ENCODE measurements around the gene HEATR3. TPM values are rescaled to one million over a fixed set of nuclear protein-coding genes. Genes with fewer than 3 reads are reported as not detected.

The HEATR3 gene
- total and polyA plus RNA-seq, 4 donors = 21.8 to 25.9 (median 24.4) TPM

DNA sequence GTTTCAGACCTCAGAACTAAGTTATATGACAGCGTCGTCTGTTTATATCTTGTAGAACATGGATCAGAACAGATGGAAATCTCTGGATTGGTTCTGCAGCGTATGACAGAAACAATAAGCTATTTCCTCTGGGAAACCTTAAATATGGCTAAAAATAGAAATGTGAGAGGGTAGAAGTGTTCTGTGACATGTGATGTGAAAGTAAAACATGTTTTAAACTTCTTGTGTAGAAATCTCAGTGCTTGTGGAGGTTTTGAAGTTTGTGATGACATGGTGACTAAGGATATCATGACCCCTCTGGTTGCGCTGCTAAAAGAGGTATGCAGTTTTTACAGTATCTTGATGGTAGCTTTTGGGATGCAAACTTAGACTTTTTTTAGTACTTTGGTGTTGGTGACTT is 2.8 kb downstream of the HEATR3 start:
- no peak overlapping the region for H3K4me3 ChIP-seq (ENCODE audit: low read depth, low read length)
- no peaks in the 10 kb centered on the region for H3K27me3 ChIP-seq (ENCODE audit: control insufficient read depth, insufficient read depth, low read length)
- 80% methylated on average over 1 of the region's 4 CpGs for WGBS (ENCODE audit: insufficient coverage)
- peaks cover 17% of the 10 kb centered on the region for H3K4me1 ChIP-seq (ENCODE audit: control insufficient read depth, insufficient read depth, low read length)
- no peak overlapping the region for H3K27ac ChIP-seq (ENCODE audit: low read depth, low read length)
- H3K36me3 ChIP-seq (ENCODE audit: control insufficient read depth, insufficient read depth, low read length) = peaks cover 8% of the 10 kb centered on the region
- H3K9me3 ChIP-seq (ENCODE audit: control insufficient read depth, insufficient read depth, low read length) = no peaks in the 10 kb centered on the region
- DNase-seq (ENCODE audit: low read depth in 4 of 6, low spot score in 6 of 6) = no peak

DNA sequence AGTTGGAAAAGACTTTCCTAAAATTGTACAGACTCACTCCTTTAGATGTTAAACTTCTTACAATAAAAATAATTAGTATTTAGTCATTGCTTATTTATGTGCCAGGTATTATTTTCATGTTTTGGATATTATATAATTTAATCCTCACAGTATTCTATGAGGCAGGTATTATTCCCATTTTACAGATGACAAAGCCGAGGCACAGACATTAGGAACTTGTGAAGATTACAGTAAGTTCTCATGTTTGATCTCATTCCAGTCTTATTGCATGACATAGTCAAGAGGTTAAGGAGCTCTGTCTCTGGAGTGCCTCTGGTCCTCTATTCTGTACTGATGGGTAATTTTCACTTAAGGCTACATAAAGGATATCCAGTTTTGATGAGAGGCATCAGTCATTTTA is 3.3 kb downstream of the HEATR3 start:
- Histone ChIP-seq H3K9me3 (ENCODE audit: control insufficient read depth, insufficient read depth, low read length) (no peaks in the 10 kb centered on the region), H3K4me3 (ENCODE audit: low read depth, low read length) (no peak overlapping the region), H3K4me1 (ENCODE audit: control insufficient read depth, insufficient read depth, low read length) (peaks cover 17% of the 10 kb centered on the region), H3K27ac (ENCODE audit: low read depth, low read length) (no peak overlapping the region), H3K36me3 (ENCODE audit: control insufficient read depth, insufficient read depth, low read length) (peaks cover 8% of the 10 kb centered on the region), H3K27me3 (ENCODE audit: control insufficient read depth, insufficient read depth, low read length) (no peaks in the 10 kb centered on the region)
- DNase-seq (ENCODE audit: low read depth in 4 of 6, low spot score in 6 of 6) = no peak
- no CpG with 5 or more reads among the region's 1 CpG for WGBS (ENCODE audit: insufficient coverage)

DNA sequence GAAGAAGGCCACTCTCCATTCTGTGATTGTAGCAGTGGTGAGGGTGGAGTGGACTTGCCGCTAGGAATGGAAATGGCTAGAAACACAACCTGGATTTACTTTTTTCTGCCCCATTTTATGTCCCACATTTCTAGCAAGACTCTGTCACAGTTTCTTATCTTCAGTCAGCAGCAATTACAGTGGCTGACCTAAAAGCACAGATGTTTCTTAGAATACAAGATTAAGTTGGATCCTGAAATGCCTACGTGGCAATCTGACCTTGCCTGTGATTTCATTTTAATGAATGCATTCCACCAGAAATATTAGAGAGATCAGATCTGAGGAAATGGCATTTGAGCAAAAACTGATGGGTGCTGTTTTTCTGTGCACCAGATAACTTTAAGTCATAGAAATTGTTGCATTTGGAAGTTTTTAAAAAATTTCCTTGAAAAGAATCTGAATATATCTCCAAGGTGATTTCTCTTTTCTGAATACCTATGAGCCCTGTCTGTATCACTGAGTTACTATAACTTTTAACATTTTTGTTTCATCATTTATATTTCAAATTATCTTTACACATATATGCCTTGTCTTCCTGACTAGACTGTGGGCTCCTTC is 5.4 kb downstream of the HEATR3 start:
- DNase-seq (ENCODE audit: low read depth in 4 of 6, low spot score in 6 of 6) = no peak

DNA sequence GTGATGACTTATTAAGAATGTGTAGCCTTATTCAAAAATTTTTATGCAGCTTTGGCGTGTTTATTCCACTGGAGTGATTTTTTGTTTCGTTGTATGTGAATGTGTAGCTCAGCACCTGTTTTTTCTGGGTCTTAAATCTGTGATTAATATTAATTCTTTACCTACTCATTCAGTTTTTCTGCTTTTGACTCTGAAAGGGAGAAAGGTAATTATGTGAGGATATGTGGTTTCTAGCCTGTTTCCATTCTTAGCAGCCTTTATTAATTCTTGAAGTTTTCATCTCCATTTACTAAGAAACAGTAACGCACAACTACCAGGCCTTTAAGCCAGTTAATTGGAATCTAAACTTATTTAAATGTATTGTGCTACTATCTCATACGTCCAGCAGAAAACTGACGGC is 7.0 kb downstream of the HEATR3 start:
- H3K4me1 ChIP-seq (ENCODE audit: control insufficient read depth, insufficient read depth, low read length) = peaks cover 3% of the 10 kb centered on the region
- peaks cover 27% of the 10 kb centered on the region for H3K36me3 ChIP-seq (ENCODE audit: control insufficient read depth, insufficient read depth, low read length)
- no peaks in the 10 kb centered on the region for H3K9me3 ChIP-seq (ENCODE audit: control insufficient read depth, insufficient read depth, low read length)
- no peak overlapping the region for H3K4me3 ChIP-seq (ENCODE audit: low read depth, low read length)
- 100% methylated on average over 1 of the region's 5 CpGs for WGBS (ENCODE audit: insufficient coverage)
- H3K27ac ChIP-seq (ENCODE audit: low read depth, low read length) = no peak overlapping the region
- no peak for DNase-seq (ENCODE audit: low read depth in 4 of 6, low spot score in 6 of 6)
- no peaks in the 10 kb centered on the region for H3K27me3 ChIP-seq (ENCODE audit: control insufficient read depth, insufficient read depth, low read length)

More for the DNA sequence above, 5.4 kb downstream of the HEATR3 start:
- no peaks in the 10 kb centered on the region for H3K27me3 ChIP-seq (ENCODE audit: control insufficient read depth, insufficient read depth, low read length)
- H3K4me1 ChIP-seq (ENCODE audit: control insufficient read depth, insufficient read depth, low read length) = peaks cover 14% of the 10 kb centered on the region
- no CpG with 5 or more reads among the region's 2 CpGs for WGBS (ENCODE audit: insufficient coverage)
- no peak overlapping the region for H3K27ac ChIP-seq (ENCODE audit: low read depth, low read length)
- no peak overlapping the region for H3K4me3 ChIP-seq (ENCODE audit: low read depth, low read length)
- peaks cover 12% of the 10 kb centered on the region for H3K36me3 ChIP-seq (ENCODE audit: control insufficient read depth, insufficient read depth, low read length)
- no peaks in the 10 kb centered on the region for H3K9me3 ChIP-seq (ENCODE audit: control insufficient read depth, insufficient read depth, low read length)

DNA sequence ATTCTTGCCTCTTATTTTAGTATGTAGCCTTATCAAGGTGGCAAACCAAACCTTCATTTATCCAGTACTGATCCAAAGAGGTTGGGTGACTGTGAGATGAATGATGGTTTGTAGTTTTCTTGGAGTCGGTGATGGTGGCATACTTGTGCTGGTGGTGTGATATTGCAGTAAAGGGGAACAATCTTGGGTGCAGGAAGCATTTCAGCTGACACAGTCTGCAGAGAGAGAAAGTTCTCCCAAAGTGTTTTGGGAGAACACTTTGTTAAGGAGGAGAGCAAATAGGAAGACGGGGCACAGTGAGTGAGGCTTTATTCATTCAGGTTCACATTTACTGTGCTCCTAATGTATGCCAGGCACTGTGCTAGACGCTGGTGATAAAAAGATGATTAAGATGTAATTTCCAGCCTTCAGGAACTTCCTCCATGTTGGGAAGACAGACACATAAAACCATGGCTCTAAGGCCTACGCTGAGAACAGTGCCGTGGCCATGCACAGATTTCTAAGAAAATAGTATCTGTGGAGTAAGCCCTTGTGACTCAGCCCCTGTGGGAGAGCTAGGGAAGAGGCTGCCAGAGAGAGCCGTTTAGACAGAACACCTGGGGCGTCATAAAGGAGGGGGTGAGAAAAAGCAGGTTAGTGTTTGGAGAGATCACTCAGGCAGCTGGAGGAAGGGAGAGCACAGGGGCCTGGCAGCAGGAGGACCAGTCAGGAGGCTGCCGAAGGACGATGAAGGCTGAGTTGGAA is 13.8 kb downstream of the HEATR3 start:
- 84% methylated on average over 9 of the region's 9 CpGs for WGBS (ENCODE audit: insufficient coverage)
- Histone ChIP-seq H3K27ac (ENCODE audit: low read depth, low read length) (no peak overlapping the region), H3K27me3 (ENCODE audit: control insufficient read depth, insufficient read depth, low read length) (no peaks in the 10 kb centered on the region), H3K9me3 (ENCODE audit: control insufficient read depth, insufficient read depth, low read length) (no peaks in the 10 kb centered on the region), H3K36me3 (ENCODE audit: control insufficient read depth, insufficient read depth, low read length) (peaks cover 39% of the 10 kb centered on the region), H3K4me3 (ENCODE audit: low read depth, low read length) (no peak overlapping the region), H3K4me1 (ENCODE audit: control insufficient read depth, insufficient read depth, low read length) (no peaks in the 10 kb centered on the region)
- no peak for DNase-seq (ENCODE audit: low read depth in 4 of 6, low spot score in 6 of 6)

DNA sequence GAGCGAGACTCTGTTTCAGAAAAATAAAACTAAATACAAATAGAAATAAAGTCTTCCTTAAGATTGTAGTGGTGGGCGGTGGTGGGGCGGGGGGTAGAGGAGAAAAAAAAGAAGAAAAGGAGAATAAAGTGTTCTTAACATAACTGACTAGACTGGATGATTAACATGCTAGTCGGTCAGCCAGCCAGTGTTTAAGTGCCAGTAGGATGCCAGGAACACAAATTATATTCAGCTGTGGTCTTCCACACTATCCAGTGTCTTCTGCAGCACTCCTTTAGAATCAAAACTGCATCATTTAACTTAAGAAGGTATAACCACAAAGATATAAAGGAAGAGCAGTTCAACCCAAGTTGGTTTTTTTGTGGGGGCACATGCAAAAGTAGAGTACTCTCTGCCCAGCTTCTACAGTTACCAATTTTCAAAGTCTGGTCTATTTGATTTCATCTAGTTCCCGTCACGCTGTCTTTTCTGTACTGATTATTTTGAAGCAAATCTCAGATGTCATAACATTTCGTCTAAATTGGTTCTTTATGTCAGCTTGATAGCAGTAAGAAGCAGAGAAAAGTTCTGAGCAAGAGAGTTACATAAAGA is 15.8 kb downstream of the HEATR3 start:
- Histone ChIP-seq H3K9me3 (ENCODE audit: control insufficient read depth, insufficient read depth, low read length) (no peaks in the 10 kb centered on the region), H3K4me3 (ENCODE audit: low read depth, low read length) (no peak overlapping the region), H3K27me3 (ENCODE audit: control insufficient read depth, insufficient read depth, low read length) (no peaks in the 10 kb centered on the region), H3K36me3 (ENCODE audit: control insufficient read depth, insufficient read depth, low read length) (peaks cover 49% of the 10 kb centered on the region), H3K27ac (ENCODE audit: low read depth, low read length) (no peak overlapping the region), H3K4me1 (ENCODE audit: control insufficient read depth, insufficient read depth, low read length) (no peaks in the 10 kb centered on the region)
- no peak for DNase-seq (ENCODE audit: low read depth in 4 of 6, low spot score in 6 of 6)
- WGBS (ENCODE audit: insufficient coverage) = 69% methylated on average over 4 of the region's 7 CpGs

DNA sequence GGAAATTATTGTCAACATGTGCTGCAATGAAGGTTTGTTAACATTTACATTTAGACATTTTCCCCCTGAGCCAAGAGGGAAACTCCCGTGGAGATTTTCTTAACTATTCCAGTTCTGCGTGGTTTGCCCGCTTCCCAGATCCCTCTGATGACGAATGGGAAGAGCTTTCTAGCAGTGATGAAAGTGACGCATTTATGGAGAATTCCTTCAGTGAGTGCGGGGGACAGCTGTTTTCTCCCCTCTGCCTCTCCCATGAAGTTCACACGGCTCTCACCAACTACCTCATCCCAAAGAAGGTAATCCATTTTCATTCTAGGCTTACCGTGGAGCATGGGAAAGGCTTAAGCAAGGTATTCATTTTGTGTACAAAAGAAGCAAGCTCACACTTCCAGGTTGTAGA is 18.2 kb downstream of the HEATR3 start:
- DNase-seq (ENCODE audit: low read depth in 4 of 6, low spot score in 6 of 6) = no peak

DNA sequence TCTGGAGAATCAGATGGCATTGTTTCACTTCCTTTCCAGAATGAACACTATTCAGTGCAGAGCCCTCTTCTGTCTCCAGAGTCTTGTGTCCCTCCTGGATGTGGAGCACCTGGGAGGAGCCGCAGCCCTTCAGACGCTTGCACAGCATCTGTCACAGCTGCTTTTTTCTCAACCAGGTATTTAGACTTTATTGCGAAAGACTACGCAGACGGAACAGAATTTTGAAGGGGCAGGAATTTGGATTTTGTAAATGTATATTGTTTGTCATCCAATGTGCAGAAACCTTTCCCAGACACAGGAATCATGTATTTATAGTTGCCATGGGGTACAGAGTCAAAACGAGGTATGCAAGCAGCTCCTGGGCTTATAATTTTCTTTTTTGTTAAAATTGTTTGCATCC is 20.4 kb downstream of the HEATR3 start:
- no peaks in the 10 kb centered on the region for H3K4me1 ChIP-seq (ENCODE audit: control insufficient read depth, insufficient read depth, low read length)
- no peaks in the 10 kb centered on the region for H3K27me3 ChIP-seq (ENCODE audit: control insufficient read depth, insufficient read depth, low read length)
- H3K9me3 ChIP-seq (ENCODE audit: control insufficient read depth, insufficient read depth, low read length) = no peaks in the 10 kb centered on the region
- peaks cover 44% of the 10 kb centered on the region for H3K36me3 ChIP-seq (ENCODE audit: control insufficient read depth, insufficient read depth, low read length)
- no peak overlapping the region for H3K27ac ChIP-seq (ENCODE audit: low read depth, low read length)
- WGBS (ENCODE audit: insufficient coverage) = 100% methylated on average over 2 of the region's 6 CpGs
- no peak for DNase-seq (ENCODE audit: low read depth in 4 of 6, low spot score in 6 of 6)
- no peak overlapping the region for H3K4me3 ChIP-seq (ENCODE audit: low read depth, low read length)

More for the DNA sequence above, 18.2 kb downstream of the HEATR3 start:
- Histone ChIP-seq H3K36me3 (ENCODE audit: control insufficient read depth, insufficient read depth, low read length) (peaks cover 49% of the 10 kb centered on the region), H3K27me3 (ENCODE audit: control insufficient read depth, insufficient read depth, low read length) (no peaks in the 10 kb centered on the region), H3K27ac (ENCODE audit: low read depth, low read length) (no peak overlapping the region), H3K9me3 (ENCODE audit: control insufficient read depth, insufficient read depth, low read length) (no peaks in the 10 kb centered on the region), H3K4me1 (ENCODE audit: control insufficient read depth, insufficient read depth, low read length) (no peaks in the 10 kb centered on the region), H3K4me3 (ENCODE audit: low read depth, low read length) (no peak overlapping the region)
- WGBS (ENCODE audit: insufficient coverage) = 97% methylated on average over 5 of the region's 8 CpGs

DNA sequence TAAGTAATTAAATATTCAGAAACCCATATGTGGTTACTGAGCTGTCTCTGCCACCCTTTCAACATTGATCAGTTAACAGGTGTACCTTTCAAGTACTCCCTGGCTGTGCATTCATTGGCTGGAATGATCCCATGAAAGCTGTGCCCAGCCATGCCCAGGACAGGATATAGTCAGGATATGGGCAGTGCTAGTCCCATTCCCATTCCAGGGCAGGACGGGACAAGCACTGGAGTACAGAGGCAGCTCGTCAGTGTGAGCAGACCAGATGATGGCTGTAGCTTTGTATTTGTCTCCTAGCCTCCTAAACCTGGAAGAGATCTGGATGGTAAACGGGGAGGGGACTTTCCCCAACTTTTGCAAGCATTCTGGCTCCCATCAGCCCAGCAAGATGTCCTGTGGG is 22.5 kb downstream of the HEATR3 start:
- peaks cover 51% of the 10 kb centered on the region for H3K36me3 ChIP-seq (ENCODE audit: control insufficient read depth, insufficient read depth, low read length)
- 85% methylated on average over 2 of the region's 3 CpGs for WGBS (ENCODE audit: insufficient coverage)
- H3K27me3 ChIP-seq (ENCODE audit: control insufficient read depth, insufficient read depth, low read length) = no peaks in the 10 kb centered on the region
- no peak overlapping the region for H3K4me3 ChIP-seq (ENCODE audit: low read depth, low read length)
- no peaks in the 10 kb centered on the region for H3K9me3 ChIP-seq (ENCODE audit: control insufficient read depth, insufficient read depth, low read length)
- no peak overlapping the region for H3K27ac ChIP-seq (ENCODE audit: low read depth, low read length)
- no peaks in the 10 kb centered on the region for H3K4me1 ChIP-seq (ENCODE audit: control insufficient read depth, insufficient read depth, low read length)
- no peak for DNase-seq (ENCODE audit: low read depth in 4 of 6, low spot score in 6 of 6)

DNA sequence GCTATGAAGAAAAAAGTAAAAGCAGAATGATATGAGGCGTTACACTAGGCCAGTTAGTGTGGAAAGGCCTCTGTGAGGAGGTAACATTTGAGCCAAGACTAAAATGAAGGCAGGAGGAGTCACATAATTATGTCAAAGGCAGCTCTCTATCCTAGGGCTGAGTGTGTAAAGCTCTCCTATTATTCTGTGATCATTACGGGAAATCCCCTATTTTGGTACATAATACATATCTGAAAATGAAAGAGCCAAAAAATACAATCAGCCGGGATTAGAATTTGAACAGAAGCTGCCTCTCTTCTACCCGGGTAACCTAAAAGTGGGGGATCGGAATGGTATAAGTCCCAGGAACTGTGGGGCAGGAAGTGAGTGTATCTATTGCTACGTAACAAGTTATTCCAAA is 27.1 kb downstream of the HEATR3 start:
- Histone ChIP-seq H3K9me3 (ENCODE audit: control insufficient read depth, insufficient read depth, low read length) (no peaks in the 10 kb centered on the region), H3K36me3 (ENCODE audit: control insufficient read depth, insufficient read depth, low read length) (peaks cover 40% of the 10 kb centered on the region), H3K27ac (ENCODE audit: low read depth, low read length) (no peak overlapping the region), H3K4me1 (ENCODE audit: control insufficient read depth, insufficient read depth, low read length) (no peaks in the 10 kb centered on the region), H3K4me3 (ENCODE audit: low read depth, low read length) (no peak overlapping the region), H3K27me3 (ENCODE audit: control insufficient read depth, insufficient read depth, low read length) (no peaks in the 10 kb centered on the region)
- WGBS (ENCODE audit: insufficient coverage) = 100% methylated on average over 3 of the region's 6 CpGs
- no peak for DNase-seq (ENCODE audit: low read depth in 4 of 6, low spot score in 6 of 6)

Data from spinal cord (tissue), 10 donors.